SK-N-SH treated with all-trans-retinoic acid at 6 μM for 48 hours (cell line): Measurements from ENCODE around the gene TOP3A.

Source experiments
- ATAC-seq: fragments of 200-7000 bp; cut with Tn5 transposase; 3 replicates; pipeline ENCODE4 v1.9.1; 2020; ENCODE audit warnings: mild to moderate bottlenecking, moderate library complexity
- ARNTL ChIP-seq: fragments of 450-650 bp; formaldehyde crosslinking; IDR thresholded peaks from 2 replicates; pipeline ENCODE4 v1.5.0; 2020; ENCODE audit warnings: low read depth, mild to moderate bottlenecking, moderate library complexity, borderline replicate concordance
- BACH2 ChIP-seq: fragments of 250-450 bp; sonication (Bioruptor Pico); IDR thresholded peaks from 2 replicates; pipeline ENCODE4 v1.9.0; 2021; ENCODE audit warnings: mild to moderate bottlenecking, borderline replicate concordance
- CSDC2 ChIP-seq: fragments of 250-450 bp; sonication (Bioruptor Pico); IDR thresholded peaks from 2 replicates; pipeline ENCODE4 v1.5.0; 2020; ENCODE audit warnings: mild to moderate bottlenecking, moderate library complexity
- ESRRG ChIP-seq: fragments of 250-450 bp; sonication (Bioruptor Pico); IDR thresholded peaks from 2 replicates; pipeline ENCODE4 v1.6.1; 2021; ENCODE audit warnings: mild to moderate bottlenecking
- GLIS3 ChIP-seq: fragments of 250-450 bp; sonication (Bioruptor Pico); IDR thresholded peaks from 2 replicates; pipeline ENCODE4 v1.5.0; 2020; ENCODE audit warnings: mild to moderate bottlenecking, moderate library complexity
- ISL1 ChIP-seq: fragments of 250-450 bp; sonication (Bioruptor Pico); IDR thresholded peaks from 2 replicates; pipeline ENCODE4 v2.1.2; 2022; ENCODE audit warnings: mild to moderate bottlenecking, moderate library complexity
- OSR1 ChIP-seq: fragments of 250-450 bp; sonication (Bioruptor Pico); IDR thresholded peaks from 2 replicates; pipeline ENCODE4 v1.8.0; 2022; ENCODE audit warnings: moderate library complexity, mild to moderate bottlenecking, inconsistent platforms
- PPARA ChIP-seq: fragments of 250-450 bp; sonication (Bioruptor Pico); IDR thresholded peaks from 2 replicates; pipeline ENCODE4 v1.5.0; 2020; ENCODE audit warnings: mild to moderate bottlenecking, borderline replicate concordance
- RARB ChIP-seq: fragments of 250-450 bp; sonication (Bioruptor Pico); IDR thresholded peaks from 2 replicates; pipeline ENCODE4 v1.8.0; 2021; ENCODE audit warnings: mild to moderate bottlenecking, moderate library complexity
- SNAI2 ChIP-seq: fragments of 250-450 bp; sonication (Bioruptor Pico); IDR thresholded peaks from 2 replicates; pipeline ENCODE4 v1.5.0; 2020; ENCODE audit warnings: mild to moderate bottlenecking, moderate library complexity
- TCF4 ChIP-seq: fragments of 250-450 bp; sonication (Bioruptor Pico); IDR thresholded peaks from 2 replicates; pipeline ENCODE4 v1.8.0; 2021; ENCODE audit warnings: mild to moderate bottlenecking, moderate library complexity, borderline replicate concordance
- TOX ChIP-seq: fragments of 250-450 bp; sonication (Bioruptor Pico); IDR thresholded peaks from 2 replicates; pipeline ENCODE4 v1.8.0; 2021; ENCODE audit warnings: mild to moderate bottlenecking, moderate library complexity, borderline replicate concordance
- ZFP3 ChIP-seq: fragments of 250-450 bp; sonication (Bioruptor Pico); IDR thresholded peaks from 2 replicates; pipeline ENCODE4 v1.5.0; 2020; ENCODE audit warnings: mild to moderate bottlenecking, moderate library complexity
- ZFP30 ChIP-seq: fragments of 450-650 bp; formaldehyde crosslinking; IDR thresholded peaks from 2 replicates; pipeline ENCODE4 v1.5.0; 2022; ENCODE audit warnings: mild to moderate bottlenecking, moderate library complexity
- ZNF70 ChIP-seq: fragments of 450-650 bp; formaldehyde crosslinking; IDR thresholded peaks from 2 replicates; pipeline ENCODE4 v1.5.0; 2020; ENCODE audit warnings: mild to moderate bottlenecking, moderate library complexity
- ZNF8 ChIP-seq: fragments of 450-650 bp; formaldehyde crosslinking; IDR thresholded peaks from 2 replicates; pipeline ENCODE4 v1.5.0; 2020; ENCODE audit warnings: mild to moderate bottlenecking, moderate library complexity
- TF ChIP-seq, protein P1 (sequence below): fragments of 250-450 bp; sonication (Bioruptor Pico); IDR thresholded peaks from 2 replicates; pipeline ENCODE4 v1.5.1; 2021; ENCODE audit warnings: mild to moderate bottlenecking, moderate library complexity
- TF ChIP-seq, protein P2 (sequence below): fragments of 250-450 bp; sonication (Bioruptor Pico); IDR thresholded peaks from 2 replicates; pipeline ENCODE4 v1.8.0; 2020; ENCODE audit warnings: mild to moderate bottlenecking, moderate library complexity, borderline replicate concordance
- TF ChIP-seq, protein P3 (sequence below): fragments of 250-450 bp; sonication (Bioruptor Pico); IDR thresholded peaks from 2 replicates; pipeline ENCODE4 v1.5.1; 2020; ENCODE audit warnings: low read depth, mild to moderate bottlenecking, moderate library complexity
- TF ChIP-seq, protein P4 (sequence below): fragments of 250-450 bp; sonication (Bioruptor Pico); IDR thresholded peaks from 2 replicates; pipeline ENCODE4 v1.8.0; 2021; ENCODE audit warnings: low read depth, mild to moderate bottlenecking, moderate library complexity, borderline replicate concordance

Gene TOP3A

DNA sequence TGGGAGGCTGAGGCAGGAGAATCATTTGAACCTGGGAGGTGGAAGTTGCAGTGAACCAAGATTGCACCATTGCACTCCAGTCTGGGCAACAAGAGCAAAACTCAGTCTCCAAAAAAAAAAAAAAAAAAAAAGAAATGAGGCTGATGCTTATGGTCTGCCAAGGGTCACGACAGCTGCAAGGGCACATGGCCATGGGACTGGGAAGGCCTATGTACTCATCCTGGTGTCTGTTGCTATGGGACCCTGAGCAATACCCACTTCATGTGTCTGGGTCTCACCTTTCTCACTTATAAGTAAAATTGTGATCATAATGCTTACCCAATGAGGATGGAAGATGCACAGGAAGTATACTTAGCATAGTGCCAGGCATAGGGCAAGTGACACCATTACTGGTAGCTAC lies 37.7 kb downstream of the TOP3A start:
- ATAC-seq = no peak
- TF ChIP-seq, protein P1, sequence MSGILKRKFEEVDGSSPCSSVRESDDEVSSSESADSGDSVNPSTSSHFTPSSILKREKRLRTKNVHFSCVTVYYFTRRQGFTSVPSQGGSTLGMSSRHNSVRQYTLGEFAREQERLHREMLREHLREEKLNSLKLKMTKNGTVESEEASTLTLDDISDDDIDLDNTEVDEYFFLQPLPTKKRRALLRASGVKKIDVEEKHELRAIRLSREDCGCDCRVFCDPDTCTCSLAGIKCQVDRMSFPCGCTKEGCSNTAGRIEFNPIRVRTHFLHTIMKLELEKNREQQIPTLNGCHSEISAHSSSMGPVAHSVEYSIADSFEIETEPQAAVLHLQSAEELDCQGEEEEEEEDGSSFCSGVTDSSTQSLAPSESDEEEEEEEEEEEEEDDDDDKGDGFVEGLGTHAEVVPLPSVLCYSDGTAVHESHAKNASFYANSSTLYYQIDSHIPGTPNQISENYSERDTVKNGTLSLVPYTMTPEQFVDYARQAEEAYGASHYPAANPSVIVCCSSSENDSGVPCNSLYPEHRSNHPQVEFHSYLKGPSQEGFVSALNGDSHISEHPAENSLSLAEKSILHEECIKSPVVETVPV (CRISPR knock-in tag) = no peak
- TF ChIP-seq TCF4 (CRISPR knock-in tag) = no peak
- TF ChIP-seq ZNF8 = no peak
- TF ChIP-seq PPARA (CRISPR knock-in tag) = no peak
- no peak for TF ChIP-seq RARB (CRISPR knock-in tag)
- TF ChIP-seq BACH2 (CRISPR knock-in tag) = no peak
- no peak for TF ChIP-seq ZFP3
- TF ChIP-seq, protein P2, sequence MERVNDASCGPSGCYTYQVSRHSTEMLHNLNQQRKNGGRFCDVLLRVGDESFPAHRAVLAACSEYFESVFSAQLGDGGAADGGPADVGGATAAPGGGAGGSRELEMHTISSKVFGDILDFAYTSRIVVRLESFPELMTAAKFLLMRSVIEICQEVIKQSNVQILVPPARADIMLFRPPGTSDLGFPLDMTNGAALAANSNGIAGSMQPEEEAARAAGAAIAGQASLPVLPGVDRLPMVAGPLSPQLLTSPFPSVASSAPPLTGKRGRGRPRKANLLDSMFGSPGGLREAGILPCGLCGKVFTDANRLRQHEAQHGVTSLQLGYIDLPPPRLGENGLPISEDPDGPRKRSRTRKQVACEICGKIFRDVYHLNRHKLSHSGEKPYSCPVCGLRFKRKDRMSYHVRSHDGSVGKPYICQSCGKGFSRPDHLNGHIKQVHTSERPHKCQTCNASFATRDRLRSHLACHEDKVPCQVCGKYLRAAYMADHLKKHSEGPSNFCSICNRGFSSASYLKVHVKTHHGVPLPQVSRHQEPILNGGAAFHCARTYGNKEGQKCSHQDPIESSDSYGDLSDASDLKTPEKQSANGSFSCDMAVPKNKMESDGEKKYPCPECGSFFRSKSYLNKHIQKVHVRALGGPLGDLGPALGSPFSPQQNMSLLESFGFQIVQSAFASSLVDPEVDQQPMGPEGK (CRISPR knock-in tag) = no peak
- no peak for TF ChIP-seq ISL1
- TF ChIP-seq ZFP30 = no peak
- TF ChIP-seq, protein P3, sequence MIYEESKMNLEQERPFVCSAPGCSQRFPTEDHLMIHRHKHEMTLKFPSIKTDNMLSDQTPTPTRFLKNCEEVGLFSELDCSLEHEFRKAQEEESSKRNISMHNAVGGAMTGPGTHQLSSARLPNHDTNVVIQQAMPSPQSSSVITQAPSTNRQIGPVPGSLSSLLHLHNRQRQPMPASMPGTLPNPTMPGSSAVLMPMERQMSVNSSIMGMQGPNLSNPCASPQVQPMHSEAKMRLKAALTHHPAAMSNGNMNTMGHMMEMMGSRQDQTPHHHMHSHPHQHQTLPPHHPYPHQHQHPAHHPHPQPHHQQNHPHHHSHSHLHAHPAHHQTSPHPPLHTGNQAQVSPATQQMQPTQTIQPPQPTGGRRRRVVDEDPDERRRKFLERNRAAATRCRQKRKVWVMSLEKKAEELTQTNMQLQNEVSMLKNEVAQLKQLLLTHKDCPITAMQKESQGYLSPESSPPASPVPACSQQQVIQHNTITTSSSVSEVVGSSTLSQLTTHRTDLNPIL (CRISPR knock-in tag) = no peak
- no peak for TF ChIP-seq TOX (CRISPR knock-in tag)

DNA sequence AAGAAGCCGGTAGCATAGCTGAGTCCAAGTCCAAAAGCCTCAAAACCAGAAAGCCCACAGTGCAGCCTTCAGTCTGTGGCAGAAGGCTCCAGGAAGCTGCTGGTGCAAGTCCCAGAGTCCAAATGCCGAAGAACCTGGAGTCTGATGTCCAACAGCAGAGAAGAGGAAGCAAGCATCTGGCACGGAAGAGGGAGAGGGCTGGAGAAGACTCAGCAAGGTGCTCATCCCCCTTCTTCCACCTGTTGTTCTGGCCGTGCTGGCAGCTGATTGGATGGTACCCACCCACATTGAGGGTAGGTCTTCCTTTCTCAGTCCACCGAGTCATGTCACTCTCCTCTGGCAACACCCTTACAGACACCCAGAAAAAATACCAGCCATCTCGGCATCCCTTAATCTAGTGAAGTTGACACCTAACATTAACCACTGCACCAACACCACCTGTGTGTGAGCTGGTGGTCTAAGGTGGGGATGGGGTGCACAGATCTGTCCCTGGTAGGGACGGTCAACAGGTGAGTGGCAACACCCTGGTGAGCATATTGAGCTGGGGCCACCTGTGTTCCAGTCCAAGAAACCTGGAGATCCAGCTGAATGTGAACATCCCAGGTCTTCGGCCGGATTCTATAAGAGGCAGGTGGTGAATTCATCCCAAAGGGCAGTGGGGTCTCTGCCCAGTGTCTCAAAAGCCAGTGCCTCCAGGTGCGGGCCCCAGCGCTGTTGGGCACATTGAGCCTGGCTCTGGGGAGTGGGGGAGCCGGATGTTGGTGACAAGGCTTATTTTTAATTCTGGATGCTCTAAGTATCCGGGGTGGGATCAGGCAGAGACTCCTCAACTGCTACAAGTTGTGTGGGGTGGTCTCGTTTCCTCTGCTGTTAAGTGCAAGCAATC lies 44.5 kb downstream of the TOP3A start:
- TF ChIP-seq OSR1 (no peak), PPARA (CRISPR knock-in tag) (no peak), ZFP30 (no peak), CSDC2 (no peak), GLIS3 (CRISPR knock-in tag) (no peak), TCF4 (CRISPR knock-in tag) (no peak), ESRRG (CRISPR knock-in tag) (no peak), ZNF70 (CRISPR knock-in tag) (no peak), SNAI2 (CRISPR knock-in tag) (no peak), TOX (CRISPR knock-in tag) (no peak), ZFP3 (no peak), ISL1 (no peak), ARNTL (no peak), ZNF8 (no peak), RARB (CRISPR knock-in tag) (no peak), BACH2 (CRISPR knock-in tag) (no peak)
- TF ChIP-seq, protein P1 (CRISPR knock-in tag) = no peak
- TF ChIP-seq, protein P4, sequence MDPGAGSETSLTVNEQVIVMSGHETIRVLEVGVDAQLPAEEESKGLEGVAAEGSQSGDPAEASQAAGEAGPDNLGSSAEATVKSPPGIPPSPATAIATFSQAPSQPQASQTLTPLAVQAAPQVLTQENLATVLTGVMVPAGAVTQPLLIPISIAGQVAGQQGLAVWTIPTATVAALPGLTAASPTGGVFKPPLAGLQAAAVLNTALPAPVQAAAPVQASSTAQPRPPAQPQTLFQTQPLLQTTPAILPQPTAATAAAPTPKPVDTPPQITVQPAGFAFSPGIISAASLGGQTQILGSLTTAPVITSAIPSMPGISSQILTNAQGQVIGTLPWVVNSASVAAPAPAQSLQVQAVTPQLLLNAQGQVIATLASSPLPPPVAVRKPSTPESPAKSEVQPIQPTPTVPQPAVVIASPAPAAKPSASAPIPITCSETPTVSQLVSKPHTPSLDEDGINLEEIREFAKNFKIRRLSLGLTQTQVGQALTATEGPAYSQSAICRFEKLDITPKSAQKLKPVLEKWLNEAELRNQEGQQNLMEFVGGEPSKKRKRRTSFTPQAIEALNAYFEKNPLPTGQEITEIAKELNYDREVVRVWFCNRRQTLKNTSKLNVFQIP (CRISPR knock-in tag) = no peak
- TF ChIP-seq, protein P2 (CRISPR knock-in tag) = no peak
- TF ChIP-seq, all 23 proteins: peak for 0
- ATAC-seq = no peak
